Measurements from ENCODE around the gene APP. TPM values are rescaled to one million over a fixed set of nuclear protein-coding genes. Genes with fewer than 3 reads are reported as not detected.
"Not testable (repeated sequence)": the region's sequence is repeated elsewhere in the genome, so short reads cannot be mapped to it uniquely, and the experiment has no call there.

APP gene
- polyA plus RNA-seq, 4 donors, result 870 to 980 (median 951) TPM

- no peak for DNase-seq (ENCODE audit: low read depth in 4 of 4, low spot score in 3 of 4)
These were observed 142.4 kb downstream of the APP start for GRCh38 chr21:26028183-26028582.

GRCh38 chr21:26027696-26028095 lies 142.9 kb downstream of the APP start:
- no peak for DNase-seq (ENCODE audit: low read depth in 4 of 4, low spot score in 3 of 4)

GRCh38 chr21:26025536-26026512 lies 144.7 kb downstream of the APP start:
- DNase-seq (ENCODE audit: low read depth in 4 of 4, low spot score in 3 of 4), result peak in 2 of 4 donors; percentile 20 to 33

GRCh38 chr21:26023406-26023805 lies 147.2 kb downstream of the APP start:
- DNase-seq (ENCODE audit: low read depth in 4 of 4, low spot score in 3 of 4), result not testable (repeated sequence)

GRCh38 chr21:26022598-26023337 lies 147.8 kb downstream of the APP start:
- not testable (repeated sequence) for DNase-seq (ENCODE audit: low read depth in 4 of 4, low spot score in 3 of 4)

- no peak for DNase-seq (ENCODE audit: low read depth in 4 of 4, low spot score in 3 of 4)
These were observed 150.1 kb downstream of the APP start for GRCh38 chr21:26020510-26020909.

- DNase-seq (ENCODE audit: low read depth in 4 of 4, low spot score in 3 of 4), result no peak
These were observed 150.5 kb downstream of the APP start for GRCh38 chr21:26020081-26020480.

- no peak for DNase-seq (ENCODE audit: low read depth in 4 of 4, low spot score in 3 of 4)
These were observed 151.3 kb downstream of the APP start for GRCh38 chr21:26019236-26019635.

GRCh38 chr21:26013970-26014369 lies 156.6 kb downstream of the APP start:
- DNase-seq (ENCODE audit: low read depth in 4 of 4, low spot score in 3 of 4), result no peak

- DNase-seq (ENCODE audit: low read depth in 4 of 4, low spot score in 3 of 4), result not testable (repeated sequence)
These were observed 158.1 kb downstream of the APP start for GRCh38 chr21:26012482-26012881.

GRCh38 chr21:26011292-26011940 lies 159.2 kb downstream of the APP start:
- no peak for DNase-seq (ENCODE audit: low read depth in 4 of 4, low spot score in 3 of 4)

- no peak for DNase-seq (ENCODE audit: low read depth in 4 of 4, low spot score in 3 of 4)
These were observed 162.5 kb downstream of the APP start for GRCh38 chr21:26007951-26008498.

GRCh38 chr21:26005464-26005863 lies 165.1 kb downstream of the APP start:
- no peak for DNase-seq (ENCODE audit: low read depth in 4 of 4, low spot score in 3 of 4)

GRCh38 chr21:26003404-26003803 lies 167.2 kb downstream of the APP start:
- no peak for DNase-seq (ENCODE audit: low read depth in 4 of 4, low spot score in 3 of 4)

GRCh38 chr21:26001356-26001755 lies 169.2 kb downstream of the APP start:
- DNase-seq (ENCODE audit: low read depth in 4 of 4, low spot score in 3 of 4), result no peak

- no peak for DNase-seq (ENCODE audit: low read depth in 4 of 4, low spot score in 3 of 4)
These were observed 170.5 kb downstream of the APP start for GRCh38 chr21:25999921-26000582.

GRCh38 chr21:25997788-25998611 lies 172.6 kb downstream of the APP start:
- DNase-seq (ENCODE audit: low read depth in 4 of 4, low spot score in 3 of 4), result no peak

- DNase-seq (ENCODE audit: low read depth in 4 of 4, low spot score in 3 of 4), result no peak
These were observed 175.3 kb downstream of the APP start for GRCh38 chr21:25995278-25995677.

GRCh38 chr21:25994758-25995163 lies 175.8 kb downstream of the APP start:
- no peak for DNase-seq (ENCODE audit: low read depth in 4 of 4, low spot score in 3 of 4)
